ENCODE results near the gene PPP6R2. TPM values are rescaled to one million over a fixed set of nuclear protein-coding genes. Genes with fewer than 3 reads are reported as not detected.

PPP6R2 gene
- total RNA-seq, 1 experiment from 2014 or later = 42.6 TPM

DNA sequence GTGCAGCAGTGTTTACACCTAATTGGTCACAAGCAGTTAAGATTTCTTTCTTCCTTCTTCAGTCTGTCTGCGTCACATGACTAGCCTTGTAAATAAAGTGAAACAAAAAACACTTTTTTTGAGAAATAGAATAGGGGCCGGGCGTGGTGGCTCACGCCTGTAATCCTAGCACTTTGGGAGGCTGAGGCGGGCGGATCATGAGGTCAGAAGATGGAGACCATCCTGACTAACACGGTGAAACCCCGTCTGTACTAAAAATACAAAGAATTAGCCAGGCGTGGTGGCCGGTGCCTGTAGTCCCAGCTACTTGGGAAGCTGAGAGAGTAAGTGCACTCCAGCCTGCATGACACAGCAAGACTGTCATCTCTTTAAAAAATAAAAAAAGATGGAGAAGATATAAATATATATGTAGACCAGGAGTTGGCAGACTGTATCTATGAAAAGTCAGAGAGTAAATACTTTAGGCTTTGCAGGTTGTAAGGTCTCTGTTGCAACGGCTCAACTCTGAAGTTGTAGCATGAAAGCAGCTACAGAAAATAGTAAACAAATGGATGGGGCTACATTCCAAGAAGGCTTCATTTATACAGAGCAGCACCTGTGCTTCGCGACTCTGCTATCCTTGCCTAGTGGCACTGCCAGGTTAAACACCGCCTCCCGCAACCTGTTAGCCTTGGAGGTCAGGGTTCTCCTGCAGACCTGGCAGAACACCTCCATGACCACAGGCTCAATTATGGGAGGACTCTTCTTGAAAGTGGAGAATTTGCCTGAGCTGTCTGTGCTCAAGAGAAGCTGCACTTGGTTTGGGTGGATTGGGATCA, 55.9 kb downstream of the PPP6R2 start:
- Histone ChIP-seq H3K4ac (ENCODE audit: low read depth, low read length) (no peak overlapping the region), H2BK5ac (ENCODE audit: insufficient read length, low read length) (no peak overlapping the region), H4K5ac (ENCODE audit: insufficient read length, low read depth, low read length) (no peak overlapping the region), H3K79me2 (ENCODE audit: insufficient read depth, low read length) (no peaks in the 10 kb centered on the region; the same call in 1 of the 2 replicates), H3K23ac (ENCODE audit: insufficient read length, low read depth, low read length) (no peak overlapping the region), H3K27me3 (ENCODE audit: insufficient read depth, low read length) (no peaks in the 10 kb centered on the region), H3K9ac (ENCODE audit: extremely low read depth, insufficient read length, low read length) (no peak overlapping the region), H4K8ac (replicated peaks; ENCODE audit: insufficient read length, low read depth, low read length) (no peak overlapping the region), H2AK5ac (ENCODE audit: insufficient read length, low read length) (no peak overlapping the region), H2AFZ (ENCODE audit: low read length) (no peak overlapping the region), H3K9me3 (ENCODE audit: control insufficient read depth, low read depth, low read length) (no peaks in the 10 kb centered on the region), H4K20me1 (ENCODE audit: control insufficient read depth, insufficient read depth, insufficient read length) (no peaks in the 10 kb centered on the region), H3K18ac (ENCODE audit: insufficient read length, low read depth, low read length) (no peak overlapping the region), H2BK120ac (ENCODE audit: low read depth, low read length, poor library complexity, severe bottlenecking) (no peak overlapping the region), H3K4me2 (ENCODE audit: insufficient read depth, insufficient read length, low read length) (no peak overlapping the region), H4K91ac (ENCODE audit: insufficient read length, low read depth, low read length) (no peak overlapping the region), H3K56ac (ENCODE audit: insufficient read length, low read depth, low read length) (no peak overlapping the region), H2BK15ac (ENCODE audit: low read depth, low read length) (no peak overlapping the region), H3K27ac (ENCODE audit: insufficient read length, low read depth, low read length) (no peak overlapping the region), H3K23me2 (ENCODE audit: insufficient read length, low read depth, low read length, poor library complexity, severe bottlenecking) (no peaks in the 10 kb centered on the region), H3T11ph (ENCODE audit: low read length) (no peak overlapping the region), H2BK20ac (ENCODE audit: low read depth, low read length, poor library complexity, severe bottlenecking) (no peak overlapping the region), H3K14ac (ENCODE audit: insufficient read depth, low read length) (no peak overlapping the region), H2BK12ac (ENCODE audit: insufficient read length, low read depth, low read length) (no peak overlapping the region), H3K4me1 (ENCODE audit: insufficient read depth, low read length) (no peaks in the 10 kb centered on the region), H3K79me1 (ENCODE audit: insufficient read depth, low read depth, low read length, poor library complexity, severe bottlenecking) (peaks cover 2% of the 10 kb centered on the region)
- no CpG with 5 or more reads among the region's 15 CpGs for WGBS (ENCODE audit: extremely low coverage, insufficient read length, low lambda C conversion rate)
- TF ChIP-seq, protein P1, sequence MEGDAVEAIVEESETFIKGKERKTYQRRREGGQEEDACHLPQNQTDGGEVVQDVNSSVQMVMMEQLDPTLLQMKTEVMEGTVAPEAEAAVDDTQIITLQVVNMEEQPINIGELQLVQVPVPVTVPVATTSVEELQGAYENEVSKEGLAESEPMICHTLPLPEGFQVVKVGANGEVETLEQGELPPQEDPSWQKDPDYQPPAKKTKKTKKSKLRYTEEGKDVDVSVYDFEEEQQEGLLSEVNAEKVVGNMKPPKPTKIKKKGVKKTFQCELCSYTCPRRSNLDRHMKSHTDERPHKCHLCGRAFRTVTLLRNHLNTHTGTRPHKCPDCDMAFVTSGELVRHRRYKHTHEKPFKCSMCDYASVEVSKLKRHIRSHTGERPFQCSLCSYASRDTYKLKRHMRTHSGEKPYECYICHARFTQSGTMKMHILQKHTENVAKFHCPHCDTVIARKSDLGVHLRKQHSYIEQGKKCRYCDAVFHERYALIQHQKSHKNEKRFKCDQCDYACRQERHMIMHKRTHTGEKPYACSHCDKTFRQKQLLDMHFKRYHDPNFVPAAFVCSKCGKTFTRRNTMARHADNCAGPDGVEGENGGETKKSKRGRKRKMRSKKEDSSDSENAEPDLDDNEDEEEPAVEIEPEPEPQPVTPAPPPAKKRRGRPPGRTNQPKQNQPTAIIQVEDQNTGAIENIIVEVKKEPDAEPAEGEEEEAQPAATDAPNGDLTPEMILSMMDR (conservative IDR thresholded peaks at IDR 0.05) = no peak
- DNase-seq = no peak
- Mint-ChIP-seq H3K4me3 (no peak overlapping the region), H3K27me3 (ENCODE audit: low read depth) (no peaks in the 10 kb centered on the region), H3K4me1 (peaks cover 13 to 16% of the 10 kb centered on the region in 2 experiments), H3K9me3 (no peaks in the 10 kb centered on the region), H3K27ac (peak overlapping the region; percentile 22 to 81 (median 73); a peak in 5 of 7 replicates), H3K36me3 (ENCODE audit: insufficient read depth in 1 of 3, low read depth in 3 of 3) (peaks cover 6 to 47% (median 16%) of the 10 kb centered on the region in 3 experiments; a peak in 5 of 7 replicates)

Data from H9 (cell line).